A673 (cell line): ENCODE results near the gene ANTKMT. TPM values are rescaled to one million over a fixed set of nuclear protein-coding genes. Genes with fewer than 3 reads are reported as not detected.
A peak's percentile ranks its signal among the peaks of the same experiment; 100 is the strongest.
"Not testable (repeated sequence)": the region's sequence is repeated elsewhere in the genome, so short reads cannot be mapped to it uniquely, and the experiment has no call there.

Experiments
- BruUV-seq: library from RNA; stranded (reverse); fragments of 400-500 nt; replicated peaks from 2 replicates; lab custom pipeline; 2021; lab: Mats Ljungman, UMichigan
- CTCF ChIA-PET: fragments of 300-600 bp; sonication (Branson Sonifier 250); formaldehyde crosslinking; loops from one replicate; lab custom pipeline; 2022; ENCODE audit warnings: antibody characterized with exemption; lab: Charles Lee
- POLR2A ChIA-PET: fragments of 300-600 bp; sonication (Branson Sonifier 250); formaldehyde crosslinking; loops from one replicate; lab custom pipeline; 2022; ENCODE audit warnings: antibody characterized with exemption; ENCODE audit not compliant: low non-redundant PET; lab: Charles Lee
- DNase-seq: peaks from one replicate; pipeline ENCODE4 v3.0.0-alpha.2; 2015; ENCODE audit warnings: low spot score
- H3K27ac ChIP-seq: fragments of 200-600 bp; sonication (generic); 2 replicates; pipeline ENCODE4 v1.5.1; 2016; ENCODE audit warnings: mixed run types, low read depth, mild to moderate bottlenecking, mixed read lengths, antibody characterized with exemption, low read length; ENCODE audit not compliant: poor library complexity, severe bottlenecking
- H3K27me3 ChIP-seq: fragments of 200-600 bp; sonication (generic); replicated peaks from 2 replicates; pipeline ENCODE4 v1.6.1; 2017; ENCODE audit warnings: mixed run types, low read depth, mild to moderate bottlenecking, mixed read lengths, antibody characterized with exemption, low read length; ENCODE audit not compliant: insufficient read depth, poor library complexity
- H3K36me3 ChIP-seq: fragments of 200-600 bp; sonication (generic); 2 replicates; pipeline ENCODE4 v1.6.1; 2016; ENCODE audit warnings: mixed run types, mild to moderate bottlenecking, mixed read lengths, antibody characterized with exemption, low read length; ENCODE audit not compliant: insufficient read depth, poor library complexity, severe bottlenecking
- H3K4me1 ChIP-seq: fragments of 200-600 bp; sonication (generic); 2 replicates; pipeline ENCODE4 v1.6.1; 2017; ENCODE audit warnings: mixed run types, mild to moderate bottlenecking, mixed read lengths, antibody characterized with exemption, low read length; ENCODE audit not compliant: insufficient read depth, poor library complexity, severe bottlenecking
- H3K4me3 ChIP-seq: fragments of 200-600 bp; sonication (generic); 2 replicates; pipeline ENCODE4 v1.5.1; 2016; ENCODE audit warnings: low read depth, mixed run types, mild to moderate bottlenecking, mixed read lengths, low read length; ENCODE audit not compliant: poor library complexity, severe bottlenecking
- H3K9me3 ChIP-seq: fragments of 200-600 bp; sonication (generic); 2 replicates; pipeline ENCODE4 v1.6.1; 2016; ENCODE audit warnings: mixed run types, low read depth, mild to moderate bottlenecking, mixed read lengths, antibody characterized with exemption, low read length; ENCODE audit not compliant: poor library complexity, severe bottlenecking
- CTCF ChIP-seq: fragments of 300-800, 200-600 bp; sonication (generic); conservative IDR thresholded peaks from 2 replicates; pipeline ENCODE4 v1.5.1; 2017; ENCODE audit warnings: low read depth, mild to moderate bottlenecking, antibody characterized with exemption, low read length, moderate library complexity, mixed read lengths
- EZH2 ChIP-seq: fragments of 200-600 bp; sonication (generic); IDR thresholded peaks from 2 replicates; pipeline ENCODE4 v1.6.1; 2017; ENCODE audit warnings: borderline replicate concordance, low read depth, mild to moderate bottlenecking, mixed read lengths, antibody characterized with exemption, low read length; ENCODE audit not compliant: poor library complexity, severe bottlenecking
- intact Hi-C: fragments of 100-400 bp; cut with micrococcal nuclease; formaldehyde crosslinking; loops from one replicate; pipeline ENCODE4 v1.10.0; 2022; ENCODE audit not compliant: unreplicated experiment
- total RNA-seq: library from RNA; stranded (reverse); gene quantifications from 2 replicates; pipeline ENCODE4 v1.2.3, GENCODE V29; 2021

The ANTKMT gene
- total RNA-seq, 1 experiment from 2014 or later: 21.2 TPM

GRCh38 chr16:711084-711483 lies 9.9 kb upstream of the ANTKMT start:
- ChIA-PET POLR2A (no interaction called here), CTCF (interaction anchor here (0.7 to 2.2 kb wide), 2 partner anchors 9 to 141 kb away, joined by 3 to 8 read pairs; no protein-coding TSS in a partner anchor)
- peaks cover 30% of the 10 kb centered on the region for H3K27me3 ChIP-seq
- no TSS peak for BruUV-seq
- no peaks in the 10 kb centered on the region for H3K9me3 ChIP-seq
- H3K36me3 ChIP-seq: no peaks in the 10 kb centered on the region
- no peak for DNase-seq
- no peaks in the 10 kb centered on the region for H3K4me1 ChIP-seq
- TF ChIP-seq EZH2: no peak
- no peak for TF ChIP-seq CTCF
- H3K27ac ChIP-seq: no peak overlapping the region
- intact Hi-C loops: loop anchor here (5.0 to 10.0 kb wide), 2 partner anchors 76 to 344 kb away; partner anchors contain the start of genes CHTF18 and RPUSD1
- no peak overlapping the region for H3K4me3 ChIP-seq

GRCh38 chr16:711548-712320 lies 9.2 kb upstream of the ANTKMT start:
- H3K9me3 ChIP-seq: no peaks in the 10 kb centered on the region
- BruUV-seq: no TSS peak
- ChIA-PET POLR2A (interaction anchor here (0.6 kb wide), 1 partner anchor 108 kb away, joined by 3 read pairs; no protein-coding TSS in a partner anchor), CTCF (interaction anchor here (0.6 to 1.3 kb wide), 7 partner anchors 9 to 320 kb away, joined by 3 to 12 read pairs (median 3); partner anchors contain the start of gene ANTKMT)
- no peak overlapping the region for H3K27ac ChIP-seq
- H3K27me3 ChIP-seq: peaks cover 30% of the 10 kb centered on the region
- intact Hi-C loops: loop anchor here (5.0 to 10.0 kb wide), 2 partner anchors 76 to 343 kb away; partner anchors contain the start of genes CHTF18 and RPUSD1
- DNase-seq: peak; percentile 72
- TF ChIP-seq CTCF: peak; percentile 89
- TF ChIP-seq EZH2: no peak
- H3K4me3 ChIP-seq: no peak overlapping the region
- no peaks in the 10 kb centered on the region for H3K4me1 ChIP-seq
- H3K36me3 ChIP-seq: no peaks in the 10 kb centered on the region

GRCh38 chr16:712740-713250 lies 8.2 kb upstream of the ANTKMT start:
- H3K9me3 ChIP-seq, BruUV-seq, H3K27ac ChIP-seq, POLR2A ChIA-PET, H3K36me3 ChIP-seq, H3K4me1 ChIP-seq, H3K4me3 ChIP-seq: not testable (repeated sequence)
- peak; percentile 55 for TF ChIP-seq CTCF
- peak; percentile 85 for DNase-seq
- H3K27me3 ChIP-seq: peaks cover 35% of the 10 kb centered on the region
- CTCF ChIA-PET: interaction anchor here (0.6 to 1.3 kb wide), 7 partner anchors 8 to 321 kb away, joined by 3 to 12 read pairs (median 3); partner anchors contain the start of gene ANTKMT
- intact Hi-C loops: loop anchor here (5.0 to 10.0 kb wide), 2 partner anchors 75 to 342 kb away; partner anchors contain the start of genes CHTF18 and RPUSD1
